GM19043 (cell line): Measurements from ENCODE around the gene TRAF3IP1.
A peak's percentile ranks its signal among the peaks of the same experiment; 100 is the strongest.
"Not testable (repeated sequence)": the region's sequence is repeated elsewhere in the genome, so short reads cannot be mapped to it uniquely, and the experiment has no call there.

Experiments used
- ATAC-seq: cut with Tn5 transposase; IDR thresholded peaks from one replicate; pipeline ENCODE4 v1.9.1; 2021; ENCODE audit warnings: low read depth; ENCODE audit not compliant: unreplicated experiment

Gene TRAF3IP1

DNA sequence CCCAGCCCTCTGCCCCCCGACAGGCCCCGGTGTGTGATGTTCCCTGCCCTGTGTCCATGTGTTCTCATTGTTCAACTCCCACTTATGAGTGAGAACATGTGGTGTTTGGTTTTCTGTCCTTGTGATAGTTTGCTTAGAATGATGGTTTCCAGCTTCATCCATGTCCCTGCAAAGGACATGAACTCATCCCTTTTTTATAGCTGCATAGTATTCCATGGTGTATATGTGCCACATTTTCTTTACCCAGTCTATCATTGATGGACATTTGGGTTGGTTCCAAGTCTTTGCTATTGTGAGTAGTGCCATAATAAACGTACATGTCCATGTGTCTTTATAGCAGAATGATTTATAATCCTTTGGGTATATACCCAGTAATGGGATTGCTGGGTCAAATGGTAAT is 52.0 kb downstream of the TRAF3IP1 start:
- ATAC-seq, result not testable (repeated sequence)

DNA sequence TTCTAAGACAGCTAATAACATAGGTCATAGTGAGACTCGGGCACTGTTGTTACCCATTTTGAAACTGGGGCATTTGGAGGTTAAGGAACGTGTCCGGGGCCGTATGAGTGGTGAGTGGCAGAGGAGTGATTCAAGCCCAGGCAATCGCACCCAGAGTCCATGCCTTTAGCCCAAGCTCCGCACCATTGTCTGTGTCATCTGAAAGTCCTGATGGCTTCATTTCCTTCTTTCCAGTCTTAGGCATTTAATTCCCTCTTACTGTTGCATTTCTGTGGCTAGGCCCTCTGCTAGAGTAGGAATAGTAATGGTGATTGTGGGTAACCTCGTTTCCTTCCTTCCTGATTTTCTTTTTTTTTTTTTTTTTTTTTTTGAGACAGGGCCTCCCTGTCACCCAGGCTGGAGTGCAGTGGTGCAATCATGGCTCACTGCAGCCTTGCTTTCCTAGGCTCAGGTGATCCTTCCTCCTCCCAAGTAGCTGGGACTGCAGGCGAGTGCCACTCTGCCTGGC is 56.6 kb downstream of the TRAF3IP1 start:
- no peak for ATAC-seq

DNA sequence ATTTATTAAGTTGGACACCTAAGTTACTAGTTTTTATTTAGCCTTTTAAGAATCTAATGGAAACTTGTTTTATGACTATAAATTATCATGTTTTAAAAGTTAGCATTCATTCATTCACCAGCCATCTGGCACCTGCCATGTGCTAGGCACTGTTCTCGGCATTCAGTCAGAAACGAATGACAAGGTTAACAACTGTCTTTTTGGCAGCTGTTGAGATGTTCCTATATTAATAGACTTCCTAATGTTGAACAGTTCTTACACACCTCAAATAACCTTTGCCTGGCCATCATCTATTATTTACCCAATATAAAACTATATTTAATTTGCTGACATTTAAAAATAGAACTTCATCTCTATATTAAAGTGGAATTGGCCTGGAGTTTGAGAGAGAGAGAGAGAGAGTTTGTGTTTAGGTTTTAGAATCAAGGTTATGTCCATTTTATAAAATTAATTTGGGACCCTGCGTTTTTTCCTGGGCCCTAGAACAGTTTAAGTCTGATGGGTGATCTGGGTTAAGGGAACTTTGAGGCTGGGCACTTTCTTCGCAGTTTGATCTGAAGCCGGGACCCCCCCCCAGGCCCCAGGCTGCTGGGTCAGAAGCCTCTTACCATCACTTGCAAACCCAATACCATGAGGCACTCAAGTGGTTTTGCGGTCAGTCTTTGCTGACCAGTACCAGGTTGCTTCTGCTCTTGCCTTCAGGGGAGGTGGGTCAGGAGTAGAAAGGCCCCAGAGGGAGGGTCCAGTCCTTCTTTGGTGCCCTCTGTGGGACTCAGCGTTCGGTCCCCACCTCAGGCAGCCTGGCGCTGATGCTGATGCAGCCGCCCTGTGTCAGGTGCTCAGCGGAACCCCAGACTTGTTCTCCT is 58.1 kb downstream of the TRAF3IP1 start:
- ATAC-seq, result no peak

DNA sequence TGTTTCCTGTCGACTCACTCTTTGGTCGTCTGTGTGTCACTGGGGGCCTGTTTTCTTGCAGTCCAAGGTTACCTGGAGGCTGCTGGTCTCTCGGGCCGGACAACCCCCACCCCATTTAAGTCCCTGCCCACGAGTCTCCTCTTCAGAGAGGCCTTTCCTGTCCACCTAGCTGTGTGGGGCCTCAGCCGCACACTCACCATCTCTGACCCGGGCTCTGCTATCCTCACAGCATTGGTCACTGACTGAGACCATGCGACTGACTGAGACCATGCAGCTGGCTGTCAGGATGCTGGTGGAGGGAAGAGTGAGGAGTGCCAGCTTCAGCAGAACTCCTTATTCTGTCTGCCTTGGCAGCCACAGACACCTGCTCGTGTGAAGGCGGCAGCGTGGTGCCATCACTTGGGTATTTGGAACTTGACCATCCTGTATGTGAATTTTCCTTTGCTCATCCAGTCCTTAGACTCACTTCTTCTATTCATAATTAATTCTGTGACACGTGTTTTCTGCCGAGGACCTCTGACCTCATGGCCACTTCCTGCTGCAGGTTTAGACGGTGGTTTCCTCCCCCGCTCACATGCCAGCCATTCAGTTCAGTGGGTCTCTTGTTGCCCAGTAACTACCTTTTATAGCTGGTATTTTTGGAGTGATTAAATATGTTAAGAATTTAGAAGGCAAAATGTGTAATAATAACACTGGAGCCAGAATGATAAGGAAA is 58.9 kb downstream of the TRAF3IP1 start:
- no peak for ATAC-seq

DNA sequence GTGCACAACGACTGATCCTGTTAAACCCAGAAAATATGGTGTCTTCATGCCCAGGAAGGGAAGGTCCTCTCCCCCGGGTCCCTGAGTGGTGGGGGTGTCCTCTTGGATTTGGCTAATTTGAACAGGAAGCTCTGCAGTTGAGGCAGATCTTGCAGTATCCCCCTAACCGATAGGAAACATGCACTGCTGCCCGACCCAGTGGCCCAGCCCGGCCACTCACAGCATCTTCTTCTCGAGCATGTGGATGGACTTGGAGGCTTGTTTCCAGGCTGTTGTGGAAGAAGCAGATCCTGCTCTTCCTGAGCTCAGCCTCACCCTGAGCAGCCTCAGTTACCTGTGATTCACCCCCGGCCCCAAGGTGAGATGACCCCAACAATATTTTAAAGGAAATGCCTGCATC is 60.0 kb downstream of the TRAF3IP1 start:
- no peak for ATAC-seq

DNA sequence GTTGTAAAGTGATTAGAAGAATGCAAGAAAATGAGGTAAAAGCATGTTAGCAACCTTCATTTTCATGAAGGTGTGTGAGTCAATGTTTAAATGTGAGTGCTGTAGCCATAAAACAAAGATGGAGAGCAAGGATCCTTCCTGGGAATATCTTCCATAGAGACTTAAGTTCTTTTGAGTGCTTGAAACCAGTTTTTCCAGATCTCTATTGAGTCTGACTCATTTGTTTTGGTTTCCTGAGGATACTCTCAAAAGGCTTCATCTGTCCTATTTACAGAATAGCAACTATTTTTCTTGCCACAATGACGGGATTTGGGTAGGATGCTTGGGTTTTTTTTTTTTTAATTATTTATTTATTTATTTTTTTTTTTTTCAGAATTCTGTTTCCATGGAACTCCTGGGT is 60.5 kb downstream of the TRAF3IP1 start:
- no peak for ATAC-seq

DNA sequence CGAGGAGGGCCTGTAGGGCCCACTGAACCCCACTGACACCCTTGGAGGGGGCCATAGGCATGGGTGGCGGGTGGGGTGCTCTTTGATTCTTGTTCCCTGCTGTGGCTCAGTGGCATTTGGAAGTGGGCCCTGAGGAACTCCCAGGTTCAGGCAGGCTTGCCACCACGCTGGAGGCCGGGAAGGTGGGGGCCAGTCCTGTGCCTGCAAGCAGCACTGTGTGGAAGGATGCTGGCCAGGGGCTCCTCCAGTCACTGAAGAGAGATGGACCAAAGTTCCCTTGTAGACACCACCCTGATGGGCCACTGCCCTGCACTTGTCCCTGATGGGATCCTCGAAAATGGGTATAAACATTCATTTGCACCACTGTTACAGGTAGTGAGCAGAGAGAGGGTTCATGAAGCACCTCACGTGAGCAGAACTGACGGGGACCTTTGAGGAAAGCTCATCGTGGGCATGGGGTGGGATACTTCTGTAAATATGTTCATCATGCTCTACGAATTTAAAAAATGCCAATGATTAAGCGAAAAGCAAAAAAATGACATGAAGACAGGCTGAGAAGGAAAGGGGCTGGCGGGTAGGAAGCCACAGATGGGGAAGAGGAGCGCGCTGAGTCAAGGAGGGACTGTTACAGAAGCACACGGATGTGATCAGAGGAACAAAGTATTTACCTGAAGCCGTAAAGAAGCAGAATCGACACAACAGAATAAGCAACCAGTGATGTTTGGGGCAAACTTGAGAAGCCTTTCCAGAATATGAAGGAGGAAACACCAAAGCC is 61.2 kb downstream of the TRAF3IP1 start:
- no peak for ATAC-seq

DNA sequence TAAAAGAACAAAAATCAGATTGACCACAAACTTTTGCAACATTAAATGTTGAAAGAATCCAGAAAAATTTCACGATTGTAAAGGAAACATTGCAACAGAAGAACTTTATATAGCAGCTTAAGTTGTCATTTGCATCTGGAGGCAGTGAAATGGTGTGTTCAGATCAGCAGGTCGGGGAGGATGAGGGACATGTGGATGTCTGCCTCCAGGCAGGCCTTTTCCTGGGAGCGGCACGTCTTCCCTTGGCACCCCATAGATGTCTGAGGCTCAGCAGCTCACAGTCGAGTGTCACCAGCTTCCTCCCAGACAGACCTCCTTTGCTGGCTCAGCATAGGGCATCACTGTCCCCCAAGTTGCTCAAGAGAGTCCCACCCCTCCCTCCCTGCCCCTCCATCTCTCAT is 62.1 kb downstream of the TRAF3IP1 start:
- no peak for ATAC-seq

DNA sequence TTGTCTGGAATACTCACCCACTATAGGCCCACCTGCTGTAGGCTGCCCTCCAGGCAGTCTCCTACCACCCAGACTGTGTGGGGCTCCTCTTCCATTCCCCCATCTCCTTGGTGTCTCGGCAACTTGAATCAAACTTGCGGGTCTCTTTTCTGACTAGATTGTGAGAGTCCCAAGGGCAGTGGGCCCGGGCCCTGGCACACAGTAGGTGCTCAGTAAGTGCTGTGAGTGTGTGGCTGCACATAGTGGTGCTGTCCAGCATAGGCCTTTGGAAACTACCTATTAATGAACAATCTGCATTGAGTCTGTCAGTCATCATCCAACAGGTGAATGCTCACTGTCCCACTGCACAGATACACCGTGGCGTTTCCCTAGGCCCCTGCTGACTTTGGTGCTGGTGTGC is 62.8 kb downstream of the TRAF3IP1 start:
- ATAC-seq, result no peak

DNA sequence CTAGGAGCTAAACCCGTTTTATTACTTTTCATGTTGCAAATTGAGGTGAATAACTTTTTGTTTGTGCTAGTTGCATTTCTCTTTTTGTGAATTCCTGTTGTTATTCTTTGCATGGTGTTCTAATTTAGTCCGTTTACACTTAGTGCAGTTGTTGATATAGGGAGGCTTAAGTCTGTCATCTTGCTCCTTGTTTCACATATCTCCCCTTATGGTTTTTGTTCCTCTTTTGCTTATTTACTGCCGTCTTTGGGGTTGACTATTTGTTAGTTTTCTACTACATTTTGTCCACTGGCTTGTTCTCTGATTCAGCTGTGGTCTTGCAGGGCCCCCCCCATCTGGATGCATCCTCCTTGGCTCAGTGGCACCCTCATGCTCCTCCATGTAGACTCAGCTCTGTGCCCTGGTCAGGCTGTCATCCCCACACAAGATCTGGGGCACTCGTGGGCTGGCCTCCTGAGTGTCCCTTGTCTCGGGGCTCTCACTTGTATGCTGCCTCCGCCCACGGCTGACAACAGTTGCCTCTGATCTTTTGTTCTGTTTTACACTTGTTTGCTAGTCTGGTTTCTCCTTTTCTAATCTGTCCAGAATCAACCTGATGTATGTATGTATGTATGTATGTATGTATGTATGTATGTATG is 63.5 kb downstream of the TRAF3IP1 start:
- peak; percentile 69 for ATAC-seq

DNA sequence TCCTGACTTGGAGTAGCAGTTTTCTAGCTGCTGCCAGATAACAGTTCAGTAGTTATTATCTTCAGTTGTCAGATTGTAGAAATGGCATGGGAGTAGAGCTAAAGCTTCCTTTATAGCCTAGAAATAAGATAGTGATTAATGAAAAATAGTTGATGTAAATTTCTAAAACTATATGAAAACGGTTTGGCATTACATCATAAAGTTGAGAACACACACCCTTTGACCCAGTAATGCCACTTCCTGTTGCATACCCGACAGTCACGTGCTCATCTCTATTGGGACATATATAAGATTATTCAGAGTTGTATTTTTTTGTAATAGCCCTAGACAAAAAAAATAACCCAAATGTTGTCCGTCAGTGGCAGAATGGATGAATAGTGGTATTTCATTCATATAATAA is 67.0 kb downstream of the TRAF3IP1 start:
- no peak for ATAC-seq

DNA sequence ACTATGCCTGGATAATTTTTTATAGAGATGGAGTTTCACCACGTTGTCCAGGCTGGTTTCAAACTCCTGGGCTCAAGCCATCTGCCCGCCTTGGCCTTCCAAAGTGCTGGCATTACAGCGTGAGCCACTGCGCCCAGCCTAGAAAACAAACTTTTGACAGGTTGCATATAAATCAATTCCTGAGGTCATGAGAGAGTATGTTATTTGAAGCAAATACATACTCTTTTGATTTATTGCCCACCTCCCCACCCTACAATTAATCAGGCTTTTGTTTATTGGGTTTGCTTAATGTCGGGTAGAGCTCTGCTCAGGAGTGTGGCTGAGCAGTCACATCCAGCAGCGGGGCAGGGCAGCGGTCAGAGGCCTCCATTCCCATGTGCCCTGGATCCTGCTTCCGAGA is 68.5 kb downstream of the TRAF3IP1 start:
- ATAC-seq, result no peak

DNA sequence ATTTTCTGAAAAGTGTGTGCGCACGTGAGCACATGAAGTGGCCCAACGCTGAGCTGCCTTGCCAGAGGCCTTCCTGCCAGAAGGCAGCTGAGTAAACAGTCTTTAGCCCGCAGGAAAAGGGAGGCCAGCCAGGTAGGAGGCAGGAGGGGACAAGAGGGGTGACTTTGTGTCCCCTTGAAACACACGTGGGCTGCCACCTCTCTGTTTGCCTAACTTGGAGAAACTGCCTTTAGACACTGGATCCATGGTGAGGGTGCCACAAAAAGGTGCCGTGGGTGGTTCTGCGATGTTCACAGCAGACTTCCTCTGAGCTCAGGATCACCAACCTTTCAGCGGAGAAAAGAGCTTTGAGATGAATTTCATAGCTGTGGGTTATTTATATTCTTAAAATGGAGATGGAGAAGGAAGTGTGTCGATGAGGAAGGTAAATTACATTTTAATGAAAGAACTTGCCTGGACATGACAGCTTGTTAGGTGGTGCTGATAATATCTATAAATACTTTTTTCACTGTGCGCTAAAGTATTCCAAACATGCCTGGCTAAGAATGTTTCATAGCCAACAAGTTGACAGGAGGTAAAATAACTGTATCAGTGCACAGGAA is 69.8 kb downstream of the TRAF3IP1 start:
- ATAC-seq, result no peak

DNA sequence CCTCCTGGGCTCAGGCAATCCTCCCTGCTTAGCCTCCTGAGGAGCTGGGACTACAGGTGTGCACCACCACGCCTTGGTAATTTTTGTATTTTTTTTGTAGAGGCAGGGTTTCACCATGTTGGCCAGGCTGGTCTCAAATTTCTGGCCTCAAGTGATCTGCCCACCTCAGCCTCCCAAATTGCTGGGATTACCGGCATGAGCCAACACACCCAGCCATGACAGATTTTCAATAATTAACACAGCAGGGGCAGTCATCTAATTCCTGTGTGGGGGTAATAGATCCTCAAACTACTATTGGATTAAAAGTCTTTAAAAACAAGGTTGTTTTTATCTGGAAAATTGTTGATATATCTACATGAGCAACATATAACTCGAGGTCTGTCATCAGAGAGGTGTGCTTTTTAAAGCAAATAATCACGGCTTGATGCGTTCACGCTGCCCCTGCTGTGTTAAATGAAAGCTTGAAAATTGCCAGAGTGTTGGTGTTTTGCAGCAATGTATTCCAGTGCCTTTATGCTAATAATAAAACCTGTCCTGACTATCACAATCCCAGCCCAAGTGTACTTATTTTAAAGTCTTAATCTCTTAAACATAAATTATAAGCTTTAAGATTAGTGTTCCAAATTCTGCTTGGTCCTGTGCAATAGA is 70.8 kb downstream of the TRAF3IP1 start:
- no peak for ATAC-seq

DNA sequence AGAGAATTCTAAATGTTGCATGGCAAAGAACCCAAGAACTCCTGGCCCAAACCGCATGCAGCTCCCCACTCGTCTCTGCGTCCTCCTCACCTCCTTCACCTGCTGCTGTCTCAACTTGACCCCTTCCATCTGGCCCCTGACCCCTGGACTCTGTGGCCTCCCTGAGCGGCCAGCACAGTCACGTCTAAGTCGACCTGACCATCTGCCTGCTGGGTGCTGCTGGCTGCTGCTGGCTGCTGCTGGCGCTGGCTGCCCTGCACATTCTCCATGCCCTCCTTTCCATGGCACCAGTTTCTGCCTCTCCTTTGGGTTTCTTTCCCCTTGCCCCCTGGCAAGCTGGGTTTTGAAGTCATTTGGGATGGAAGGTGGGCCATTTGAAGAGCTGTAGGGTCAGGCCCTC is 76.3 kb downstream of the TRAF3IP1 start:
- no peak for ATAC-seq

DNA sequence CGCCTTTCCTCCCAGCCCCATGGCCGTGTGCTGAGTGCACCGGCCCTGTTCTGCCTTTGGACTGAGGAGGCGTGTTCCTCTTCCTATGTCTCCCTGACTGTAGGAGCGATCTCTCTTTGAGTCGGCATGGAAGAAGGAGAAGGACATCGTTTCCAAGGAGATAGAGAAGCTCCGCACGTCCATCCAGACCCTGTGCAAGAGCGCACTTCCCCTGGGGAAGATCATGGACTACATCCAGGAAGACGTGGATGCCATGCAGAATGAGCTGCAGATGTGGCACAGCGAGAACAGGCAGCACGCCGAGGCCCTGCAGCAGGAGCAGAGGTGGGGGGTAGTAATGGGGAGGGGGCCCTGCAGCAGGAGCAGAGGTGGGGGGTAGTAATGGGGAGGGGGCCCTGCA is 77.0 kb downstream of the TRAF3IP1 start:
- ATAC-seq, result no peak

DNA sequence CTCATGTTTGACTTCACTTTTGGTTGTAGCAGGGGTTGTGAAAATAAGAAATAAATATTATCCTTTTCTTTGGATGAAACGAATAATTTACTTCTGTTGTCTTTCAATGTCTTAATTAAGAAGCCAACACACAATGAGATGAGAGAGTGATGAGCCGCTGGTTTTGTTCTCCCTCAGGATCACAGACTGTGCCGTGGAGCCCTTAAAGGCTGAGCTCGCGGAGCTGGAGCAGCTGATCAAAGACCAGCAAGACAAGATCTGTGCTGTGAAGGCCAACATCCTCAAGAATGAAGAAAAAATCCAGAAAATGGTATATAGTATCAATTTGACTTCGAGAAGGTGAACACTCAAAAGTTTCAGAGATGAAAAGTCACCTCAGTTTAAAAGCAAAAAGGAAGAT is 78.3 kb downstream of the TRAF3IP1 start:
- ATAC-seq, result no peak

DNA sequence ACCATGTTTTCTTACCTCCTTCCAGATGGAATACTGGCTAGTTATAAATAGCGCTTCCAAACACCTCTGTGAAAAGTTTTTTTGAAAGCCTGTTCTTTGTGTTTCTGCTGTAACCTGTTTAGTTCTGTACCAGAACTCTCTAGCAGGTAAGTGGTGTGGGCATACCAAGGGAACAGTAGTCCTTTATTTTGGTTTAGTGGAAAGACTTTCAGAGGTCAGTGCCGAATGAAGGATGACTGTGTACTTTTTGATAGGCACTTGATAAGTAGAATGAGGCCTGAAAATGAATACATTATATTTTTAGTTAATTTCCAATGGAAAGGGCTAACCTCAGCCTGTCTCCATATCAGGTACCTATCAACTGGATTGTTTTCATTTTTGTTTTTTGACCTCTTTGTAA is 78.8 kb downstream of the TRAF3IP1 start:
- no peak for ATAC-seq

DNA sequence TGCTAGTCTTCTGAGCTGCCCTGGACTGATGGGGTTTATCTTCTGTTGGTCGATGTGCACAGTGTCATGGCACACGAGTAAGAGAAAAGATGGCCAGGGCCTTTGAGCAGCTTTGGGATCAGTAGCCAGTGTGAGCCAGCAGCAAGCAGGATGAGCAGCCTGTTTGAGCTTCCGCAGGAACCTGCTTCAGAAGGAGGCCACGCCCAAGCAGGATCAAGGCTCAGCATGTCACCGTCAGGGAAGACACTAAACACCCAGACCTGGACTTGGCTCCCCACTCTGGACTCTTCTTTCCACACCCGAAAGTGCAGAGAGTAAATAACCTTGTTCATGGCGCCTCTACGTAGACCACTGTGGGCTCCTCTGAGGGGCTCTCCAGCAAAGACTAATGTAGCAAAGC is 81.2 kb downstream of the TRAF3IP1 start:
- no peak for ATAC-seq
